ENCODE data around the gene CAPN13.

The CAPN13 gene

GRCh38 chr2:30683236-30683956, 123.8 kb downstream of the CAPN13 start:
- Histone ChIP-seq H3K4me2 (ENCODE audit: low read length) (peak overlapping the region; percentile 9), H3K36me3 (ENCODE audit: control insufficient read depth, low read length) (no peaks in the 10 kb centered on the region), H3K9me3 (ENCODE audit: control insufficient read depth, insufficient read depth, low read length) (no peaks in the 10 kb centered on the region), H4K20me1 (ENCODE audit: control insufficient read depth, insufficient read depth, low read depth, low read length) (no peaks in the 10 kb centered on the region), H3K4me1 (ENCODE audit: control insufficient read depth, low read length) (peaks cover 11% of the 10 kb centered on the region), H3K9me2 (replicated peaks; ENCODE audit: control insufficient read depth, low read length) (no peaks in the 10 kb centered on the region), H3K4me3 (ENCODE audit: low read length) (no peak overlapping the region), H3F3A (ENCODE audit: control insufficient read depth, insufficient read depth) (no peaks in the 10 kb centered on the region), H3K27ac (ENCODE audit: low read depth, low read length) (no peak overlapping the region), H3K27me3 (ENCODE audit: control insufficient read depth, low read length) (no peaks in the 10 kb centered on the region), H3K79me2 (ENCODE audit: control insufficient read depth, low read length) (no peaks in the 10 kb centered on the region)
- TF ChIP-seq EZH2phosphoT487 (IDR thresholded peaks at IDR 0.05; ENCODE audit: borderline replicate concordance, low read length), result no peak
- TF ChIP-seq, protein P1, sequence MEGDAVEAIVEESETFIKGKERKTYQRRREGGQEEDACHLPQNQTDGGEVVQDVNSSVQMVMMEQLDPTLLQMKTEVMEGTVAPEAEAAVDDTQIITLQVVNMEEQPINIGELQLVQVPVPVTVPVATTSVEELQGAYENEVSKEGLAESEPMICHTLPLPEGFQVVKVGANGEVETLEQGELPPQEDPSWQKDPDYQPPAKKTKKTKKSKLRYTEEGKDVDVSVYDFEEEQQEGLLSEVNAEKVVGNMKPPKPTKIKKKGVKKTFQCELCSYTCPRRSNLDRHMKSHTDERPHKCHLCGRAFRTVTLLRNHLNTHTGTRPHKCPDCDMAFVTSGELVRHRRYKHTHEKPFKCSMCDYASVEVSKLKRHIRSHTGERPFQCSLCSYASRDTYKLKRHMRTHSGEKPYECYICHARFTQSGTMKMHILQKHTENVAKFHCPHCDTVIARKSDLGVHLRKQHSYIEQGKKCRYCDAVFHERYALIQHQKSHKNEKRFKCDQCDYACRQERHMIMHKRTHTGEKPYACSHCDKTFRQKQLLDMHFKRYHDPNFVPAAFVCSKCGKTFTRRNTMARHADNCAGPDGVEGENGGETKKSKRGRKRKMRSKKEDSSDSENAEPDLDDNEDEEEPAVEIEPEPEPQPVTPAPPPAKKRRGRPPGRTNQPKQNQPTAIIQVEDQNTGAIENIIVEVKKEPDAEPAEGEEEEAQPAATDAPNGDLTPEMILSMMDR (IDR thresholded peaks at IDR 0.05; ENCODE audit: low read depth, low read length, poor library complexity, severe bottlenecking), result no peak

DNA sequence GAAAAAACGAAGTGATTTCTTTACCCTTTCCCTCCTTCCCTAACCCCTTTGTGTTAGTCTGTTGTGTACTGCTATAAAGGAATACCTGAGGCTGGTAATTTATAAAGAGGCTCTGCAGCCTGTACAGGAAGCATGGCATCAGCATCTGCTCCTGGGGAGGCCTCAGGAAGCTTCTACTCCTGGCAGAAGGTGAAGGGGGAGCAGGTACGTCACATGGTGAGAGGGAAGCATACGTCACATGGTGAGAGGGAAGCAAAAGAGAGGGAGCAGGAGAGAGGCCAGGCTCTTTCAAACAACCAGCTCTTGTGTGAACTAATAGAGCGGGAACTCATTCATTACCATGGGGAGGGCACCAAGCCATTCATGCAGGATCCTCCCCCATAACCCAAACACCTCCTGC, 126.2 kb downstream of the CAPN13 start:
- H4K20me1 ChIP-seq (ENCODE audit: control insufficient read depth, insufficient read depth, low read depth, low read length), result no peaks in the 10 kb centered on the region
- no peaks in the 10 kb centered on the region for H3K9me2 ChIP-seq (replicated peaks; ENCODE audit: control insufficient read depth, low read length)
- H3K4me2 ChIP-seq (ENCODE audit: low read length), result no peak overlapping the region
- H3K27me3 ChIP-seq (ENCODE audit: control insufficient read depth, low read length), result no peaks in the 10 kb centered on the region
- no peak for TF ChIP-seq EZH2phosphoT487 (IDR thresholded peaks at IDR 0.05; ENCODE audit: borderline replicate concordance, low read length)
- TF ChIP-seq, protein P1 (IDR thresholded peaks at IDR 0.05; ENCODE audit: low read depth, low read length, poor library complexity, severe bottlenecking), result no peak
- peaks cover 20% of the 10 kb centered on the region for H3K4me1 ChIP-seq (ENCODE audit: control insufficient read depth, low read length)
- no peaks in the 10 kb centered on the region for H3K9me3 ChIP-seq (ENCODE audit: control insufficient read depth, insufficient read depth, low read length)
- no peak overlapping the region for H3K4me3 ChIP-seq (ENCODE audit: low read length)
- no peaks in the 10 kb centered on the region for H3F3A ChIP-seq (ENCODE audit: control insufficient read depth, insufficient read depth)
- H3K27ac ChIP-seq (ENCODE audit: low read depth, low read length), result no peak overlapping the region
- no peaks in the 10 kb centered on the region for H3K36me3 ChIP-seq (ENCODE audit: control insufficient read depth, low read length)
- no peaks in the 10 kb centered on the region for H3K79me2 ChIP-seq (ENCODE audit: control insufficient read depth, low read length)

GRCh38 chr2:30680121-30680520, 127.1 kb downstream of the CAPN13 start:
- Histone ChIP-seq H3K27me3 (ENCODE audit: control insufficient read depth, low read length) (no peaks in the 10 kb centered on the region), H3K36me3 (ENCODE audit: control insufficient read depth, low read length) (no peaks in the 10 kb centered on the region), H3K9me2 (replicated peaks; ENCODE audit: control insufficient read depth, low read length) (no peaks in the 10 kb centered on the region), H3F3A (ENCODE audit: control insufficient read depth, insufficient read depth) (no peaks in the 10 kb centered on the region), H3K4me3 (ENCODE audit: low read length) (no peak overlapping the region), H3K79me2 (ENCODE audit: control insufficient read depth, low read length) (no peaks in the 10 kb centered on the region), H3K4me1 (ENCODE audit: control insufficient read depth, low read length) (peaks cover 20% of the 10 kb centered on the region), H3K4me2 (ENCODE audit: low read length) (no peak overlapping the region), H3K27ac (ENCODE audit: low read depth, low read length) (no peak overlapping the region), H4K20me1 (ENCODE audit: control insufficient read depth, insufficient read depth, low read depth, low read length) (no peaks in the 10 kb centered on the region), H3K9me3 (ENCODE audit: control insufficient read depth, insufficient read depth, low read length) (no peaks in the 10 kb centered on the region)
- no peak for TF ChIP-seq EZH2phosphoT487 (IDR thresholded peaks at IDR 0.05; ENCODE audit: borderline replicate concordance, low read length)
- TF ChIP-seq, protein P1 (IDR thresholded peaks at IDR 0.05; ENCODE audit: low read depth, low read length, poor library complexity, severe bottlenecking), result no peak
